Activated CD8-positive, alpha-beta memory T cell treated with anti-CD3 and anti-CD28 coated beads for 48 hours (primary cell): Measurements from ENCODE around the gene HES6.

Experiments
- DNase-seq, 3 experiments: peaks; one replicate each; pipeline ENCODE4 v3.0.0-alpha.2; 2020; ENCODE audit warnings: low read depth in 2 of 3, low spot score in 2 of 3

The HES6 gene, protein sequence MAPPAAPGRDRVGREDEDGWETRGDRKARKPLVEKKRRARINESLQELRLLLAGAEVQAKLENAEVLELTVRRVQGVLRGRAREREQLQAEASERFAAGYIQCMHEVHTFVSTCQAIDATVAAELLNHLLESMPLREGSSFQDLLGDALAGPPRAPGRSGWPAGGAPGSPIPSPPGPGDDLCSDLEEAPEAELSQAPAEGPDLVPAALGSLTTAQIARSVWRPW

GRCh38 chr2:238239863-238240756 lies at the start of gene HES6:
Gene HES6 (minus strand): TSS chr2:238240038. CDS start chr2:238239905, 133 bp downstream.
- DNase-seq, result peak in 1 of 3 experiments; percentile 59

- DNase-seq, result peak in 1 of 3 experiments; percentile 10
These were observed 49.7 kb upstream of the HES6 start for GRCh38 chr2:238289574-238289973.

DNA sequence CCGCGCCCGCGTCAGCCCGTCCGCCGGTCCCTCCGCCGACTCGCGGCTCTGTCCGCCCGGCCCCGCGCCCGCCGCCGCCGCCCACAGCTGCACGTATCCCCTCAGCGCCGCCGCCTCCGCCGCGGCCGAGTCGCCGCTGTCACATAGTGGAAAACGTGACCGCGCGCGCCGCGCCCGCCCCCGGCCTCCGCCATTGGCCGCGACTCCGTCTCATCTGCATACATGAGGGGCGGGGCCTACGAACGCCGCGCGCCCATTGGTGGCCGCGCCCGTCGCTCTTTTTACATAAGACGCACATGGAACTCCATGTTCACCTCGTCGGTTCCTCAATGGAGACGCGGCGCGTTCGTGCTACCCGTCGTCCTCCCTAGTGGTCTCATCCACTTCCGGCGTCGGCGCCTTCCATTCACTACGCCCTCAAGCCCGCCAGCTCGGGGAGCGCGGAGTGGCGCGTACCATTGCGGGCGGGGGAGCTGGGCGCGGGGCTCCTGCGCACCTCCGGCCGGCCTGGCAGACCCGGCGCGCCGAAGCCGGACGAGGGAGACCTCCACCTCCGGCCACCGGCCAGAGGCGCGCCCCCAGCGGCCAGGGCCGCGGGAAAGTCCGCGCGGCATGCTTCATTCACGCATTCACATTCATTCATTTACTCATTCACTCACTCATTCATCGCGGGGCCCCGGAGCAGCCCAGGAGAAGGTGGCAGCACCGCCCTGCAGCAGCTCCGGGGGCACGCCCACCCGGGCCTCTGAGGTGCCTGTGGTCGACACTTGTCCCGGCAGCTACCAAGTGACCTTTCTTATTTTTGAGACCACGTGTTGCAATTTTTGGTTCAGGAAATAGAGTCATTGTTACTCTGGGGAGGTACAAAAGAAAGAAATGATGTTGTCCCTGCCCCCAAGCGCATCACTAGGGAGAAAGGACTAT lies 49.1 kb upstream of the HES6 start:
- peak; percentile 90 to 95 (median 94) for DNase-seq

GRCh38 chr2:238287737-238288649 lies 48.2 kb upstream of the HES6 start, which contains the start of gene PER2:
Gene PER2 (minus strand): TSS chr2:238288610. CDS start chr2:238277936, 10,674 bp downstream.
- peak in 2 of 3 experiments; percentile 25 to 30 for DNase-seq

DNA sequence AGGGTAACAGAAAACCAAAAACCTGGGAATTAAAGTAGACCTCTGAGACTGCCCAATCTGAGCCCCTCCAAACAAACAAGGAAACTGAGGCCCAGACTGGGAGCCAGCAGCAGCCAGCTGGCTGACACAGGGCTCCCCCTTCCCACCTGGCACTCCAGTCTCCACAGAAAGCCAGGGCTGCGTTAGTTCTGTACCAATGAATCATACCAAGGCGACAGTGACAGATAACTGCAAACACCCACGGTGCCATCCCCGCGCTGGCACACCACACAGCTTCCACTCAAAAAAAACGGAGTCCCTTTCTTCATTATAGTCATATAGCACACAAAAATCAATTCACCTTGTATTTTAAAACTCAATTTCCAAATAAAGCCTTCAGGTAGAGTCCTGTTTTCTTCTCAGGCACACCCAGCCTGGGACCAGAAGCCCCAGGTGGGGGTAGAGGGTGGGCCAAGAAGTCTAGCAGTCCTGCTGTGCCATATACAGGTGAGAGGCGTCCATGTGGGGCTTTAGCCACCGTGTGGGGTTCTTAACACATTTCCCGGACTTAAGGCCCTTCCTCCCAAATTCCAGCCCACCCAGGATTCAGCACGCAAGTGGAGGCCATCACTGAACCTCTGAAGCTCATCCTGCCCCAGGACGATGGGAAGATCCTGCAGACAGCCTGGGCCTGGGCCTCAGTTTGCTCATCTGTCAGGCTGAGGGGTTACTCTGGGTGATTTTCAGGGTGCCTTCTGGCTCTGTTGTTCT lies 47.3 kb upstream of the HES6 start:
- DNase-seq, result peak in 1 of 3 experiments; percentile 18

DNA sequence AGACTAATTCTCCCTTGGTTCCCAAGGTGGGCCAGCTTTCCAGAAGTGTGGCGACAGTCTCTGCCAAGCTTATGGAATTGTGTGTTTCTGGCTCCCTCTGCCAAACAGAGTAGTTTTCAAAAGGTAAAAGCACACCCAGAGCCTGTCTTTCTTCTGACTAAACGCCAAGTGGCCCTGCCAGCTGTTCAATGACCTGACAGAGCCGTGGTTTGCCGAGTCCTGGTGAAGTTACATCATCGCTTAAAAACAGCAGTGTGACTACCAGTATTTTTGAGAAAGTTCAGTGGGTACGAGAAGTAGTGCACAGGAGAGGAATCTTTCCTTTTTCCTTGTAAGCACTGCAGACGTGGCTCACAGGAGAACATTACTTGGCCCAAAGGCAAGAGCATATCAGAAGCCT lies 46.7 kb upstream of the HES6 start:
- no peak for DNase-seq

DNA sequence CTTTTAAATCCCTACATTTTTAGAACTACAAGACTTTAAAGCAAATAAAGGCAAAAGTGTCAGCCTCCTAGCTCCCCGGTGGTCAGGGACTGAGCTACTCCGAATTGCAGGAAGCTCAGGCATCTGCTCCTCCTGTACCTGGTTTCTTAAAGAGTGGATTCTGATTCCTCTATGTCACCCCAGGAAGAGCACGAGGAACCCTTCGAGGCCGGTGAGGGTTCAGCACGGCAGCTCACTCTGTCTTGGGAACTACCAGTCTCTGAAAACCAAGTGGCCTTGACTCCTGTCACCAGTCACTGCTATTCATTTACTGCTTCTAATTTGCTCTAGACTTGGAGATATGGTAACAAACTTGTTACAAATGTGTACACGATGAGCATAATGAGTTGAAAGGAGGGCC lies 46.3 kb upstream of the HES6 start:
- no peak for DNase-seq

- DNase-seq, result no peak
These were observed 45.8 kb upstream of the HES6 start for GRCh38 chr2:238285653-238286082.

- DNase-seq, result no peak
These were observed 45.1 kb upstream of the HES6 start for GRCh38 chr2:238284802-238285515.

GRCh38 chr2:238282861-238283738 lies 43.3 kb upstream of the HES6 start:
- DNase-seq, result no peak

DNA sequence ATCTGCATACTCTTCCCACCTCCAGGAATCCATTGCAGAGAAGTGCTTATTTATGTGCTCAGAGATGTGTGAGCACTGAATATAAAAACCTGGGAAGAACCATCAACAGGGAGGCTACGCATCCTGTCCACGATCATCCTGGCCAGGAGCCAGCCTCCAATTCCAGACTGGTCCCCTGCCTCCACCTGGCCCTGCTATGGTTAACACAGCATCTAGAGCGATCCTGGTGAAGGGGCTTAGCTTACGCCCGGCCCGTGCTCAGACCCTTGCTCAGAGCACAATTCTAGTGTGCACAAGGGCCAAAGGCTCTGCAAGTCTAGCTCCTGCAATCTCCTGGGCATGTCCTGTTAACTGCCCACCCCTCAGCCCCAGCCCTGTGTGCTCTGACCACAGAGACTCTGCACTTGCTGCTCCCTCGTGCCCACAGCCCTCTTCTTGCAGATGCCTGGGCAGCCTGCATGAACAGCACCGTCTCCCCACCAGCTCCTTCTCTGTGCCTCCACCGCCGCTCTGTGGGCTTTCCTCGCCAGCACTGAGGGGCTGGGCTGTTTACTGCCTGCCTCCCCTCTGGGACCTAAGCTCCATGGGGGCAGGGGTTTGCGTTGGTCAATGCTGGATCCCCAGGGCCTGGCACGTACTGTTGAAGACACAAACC lies 42.1 kb upstream of the HES6 start:
- no peak for DNase-seq

- no peak for DNase-seq
These were observed 40.4 kb upstream of the HES6 start for GRCh38 chr2:238280083-238280825.

DNA sequence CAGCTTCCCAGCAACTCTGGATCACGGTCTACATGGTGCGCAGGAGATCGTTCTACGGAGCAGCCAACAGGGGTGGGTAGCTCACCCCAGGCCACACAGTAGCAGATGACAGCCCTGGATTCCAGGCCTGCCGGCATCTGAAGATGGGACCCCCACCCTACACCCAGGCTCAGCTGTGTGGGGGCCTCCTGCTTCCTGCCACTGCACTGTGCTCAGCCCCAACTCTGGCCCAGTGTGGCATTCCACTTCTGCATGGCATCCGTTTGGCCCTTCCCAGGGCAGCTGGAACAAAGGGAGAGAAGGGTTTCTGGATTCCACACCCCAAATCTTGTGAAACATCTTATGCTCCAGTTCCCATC lies 39.5 kb upstream of the HES6 start:
- no peak for DNase-seq

GRCh38 chr2:238278626-238279323 lies 38.9 kb upstream of the HES6 start:
- DNase-seq, result no peak

- DNase-seq, result no peak
These were observed 37.9 kb upstream of the HES6 start for GRCh38 chr2:238277695-238278094.
